ENCODE results near the gene TRIP13.

TRIP13 gene

DNA sequence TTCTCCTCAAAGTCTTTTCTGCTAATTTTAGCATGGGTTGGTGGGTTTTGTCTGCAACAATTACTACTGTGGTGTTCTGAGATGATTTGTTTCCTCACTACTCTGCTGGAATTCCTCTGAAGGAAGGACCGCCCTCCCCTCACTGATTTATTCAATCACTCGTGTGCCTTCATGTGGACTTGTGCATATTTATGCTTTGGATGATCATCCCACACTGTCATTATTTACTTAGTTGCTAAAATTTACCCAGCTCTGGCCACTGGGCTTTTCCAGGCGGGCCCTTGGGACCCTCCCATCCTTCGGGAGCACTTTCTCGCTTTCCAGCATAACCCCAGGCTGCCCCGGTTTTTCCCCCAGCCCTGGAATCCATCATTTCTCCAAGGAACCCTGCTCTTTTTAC is 74.3 kb downstream of the TRIP13 start:
- TF ChIP-seq, protein P1, sequence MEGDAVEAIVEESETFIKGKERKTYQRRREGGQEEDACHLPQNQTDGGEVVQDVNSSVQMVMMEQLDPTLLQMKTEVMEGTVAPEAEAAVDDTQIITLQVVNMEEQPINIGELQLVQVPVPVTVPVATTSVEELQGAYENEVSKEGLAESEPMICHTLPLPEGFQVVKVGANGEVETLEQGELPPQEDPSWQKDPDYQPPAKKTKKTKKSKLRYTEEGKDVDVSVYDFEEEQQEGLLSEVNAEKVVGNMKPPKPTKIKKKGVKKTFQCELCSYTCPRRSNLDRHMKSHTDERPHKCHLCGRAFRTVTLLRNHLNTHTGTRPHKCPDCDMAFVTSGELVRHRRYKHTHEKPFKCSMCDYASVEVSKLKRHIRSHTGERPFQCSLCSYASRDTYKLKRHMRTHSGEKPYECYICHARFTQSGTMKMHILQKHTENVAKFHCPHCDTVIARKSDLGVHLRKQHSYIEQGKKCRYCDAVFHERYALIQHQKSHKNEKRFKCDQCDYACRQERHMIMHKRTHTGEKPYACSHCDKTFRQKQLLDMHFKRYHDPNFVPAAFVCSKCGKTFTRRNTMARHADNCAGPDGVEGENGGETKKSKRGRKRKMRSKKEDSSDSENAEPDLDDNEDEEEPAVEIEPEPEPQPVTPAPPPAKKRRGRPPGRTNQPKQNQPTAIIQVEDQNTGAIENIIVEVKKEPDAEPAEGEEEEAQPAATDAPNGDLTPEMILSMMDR (IDR thresholded peaks at IDR 0.05), result no peak
- H3K27ac ChIP-seq, result no peak overlapping the region
- no peaks in the 10 kb centered on the region for H3K4me1 ChIP-seq (ENCODE audit: control insufficient read depth in 1 of 2, insufficient read depth in 1 of 2, low read depth in 1 of 2, low read length in 1 of 2)
- no peaks in the 10 kb centered on the region for H3K9me3 ChIP-seq
- H3K4me3 ChIP-seq (ENCODE audit: low read depth in 1 of 2, low read length in 1 of 2), result no peak overlapping the region
- peaks cover 34% of the 10 kb centered on the region for H3K27me3 ChIP-seq
- no peaks in the 10 kb centered on the region for H3K36me3 ChIP-seq
